Stimulated activated CD8-positive, alpha-beta memory T cell treated with anti-CD3 and anti-CD28 coated beads, Interleukin-12 subunit alpha, Interleukin-12 subunit beta, amount 100 ng/mL, for 4 hours (primary cell): Measurements from ENCODE around the gene TSHZ2.

Source experiments
- DNase-seq: peaks from one replicate; pipeline ENCODE4 v3.0.0-alpha.2; 2020; ENCODE audit warnings: low read depth

Gene TSHZ2

DNA sequence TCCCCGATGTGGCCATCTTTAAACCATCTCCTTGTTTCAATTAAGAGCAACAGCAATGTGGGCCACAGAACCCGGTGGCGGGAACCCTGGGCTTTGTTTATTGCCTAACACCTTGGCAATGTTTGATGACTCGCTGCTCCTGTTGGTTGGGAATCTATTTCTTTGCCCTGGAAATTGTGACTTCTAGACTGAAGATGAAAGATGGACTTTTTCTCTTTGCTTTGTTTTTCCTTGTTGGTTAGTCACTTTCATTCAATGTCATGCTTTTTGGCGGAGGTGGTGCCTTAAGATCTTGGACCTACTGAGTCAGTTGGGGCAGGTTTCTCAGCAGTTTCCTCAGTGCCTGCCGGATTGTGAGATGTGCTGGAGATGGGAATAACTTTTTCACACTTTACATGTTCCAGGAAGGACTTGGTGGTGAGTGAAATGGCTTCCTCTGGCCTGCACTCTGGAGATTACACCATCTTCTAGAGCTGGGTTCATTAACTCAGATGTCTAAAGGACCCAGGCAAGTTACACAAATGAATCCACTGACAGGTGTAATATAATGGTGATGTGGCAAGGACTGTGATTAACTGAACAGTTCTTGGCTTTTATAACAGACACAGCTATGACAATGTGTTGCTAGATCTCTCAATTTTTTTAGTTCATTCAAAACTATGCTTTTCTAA, 56.3 kb downstream of the TSHZ2 start:
- no peak for DNase-seq

GRCh38 chr20:53030061-53030460, 57.9 kb downstream of the TSHZ2 start:
- DNase-seq = no peak

GRCh38 chr20:53032046-53032445, 59.9 kb downstream of the TSHZ2 start:
- no peak for DNase-seq

DNA sequence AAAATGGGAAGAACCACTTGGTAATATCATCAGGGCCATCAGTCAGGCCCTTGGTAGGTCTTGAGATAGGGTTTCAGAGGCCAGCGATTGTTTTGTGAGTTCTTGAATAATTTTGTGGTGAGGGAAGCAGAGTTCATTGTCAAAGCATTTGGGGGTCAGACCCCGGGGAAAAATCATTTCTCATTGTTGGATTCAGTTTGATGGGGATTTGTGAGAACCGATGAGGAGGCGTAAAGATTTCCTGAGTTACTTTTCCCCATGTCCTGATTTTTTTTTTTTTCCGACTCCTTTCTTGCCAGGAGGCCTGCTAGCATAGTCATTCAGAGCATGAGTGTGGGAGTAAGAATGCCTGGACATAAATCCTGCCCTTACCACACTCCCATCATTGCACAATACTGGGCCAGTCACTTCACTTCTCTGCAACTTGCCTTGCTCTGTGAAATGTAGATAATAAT, 60.3 kb downstream of the TSHZ2 start:
- no peak for DNase-seq

GRCh38 chr20:53033176-53033575, 61.0 kb downstream of the TSHZ2 start:
- DNase-seq = no peak

GRCh38 chr20:53034899-53035298, 62.7 kb downstream of the TSHZ2 start:
- DNase-seq = no peak

DNA sequence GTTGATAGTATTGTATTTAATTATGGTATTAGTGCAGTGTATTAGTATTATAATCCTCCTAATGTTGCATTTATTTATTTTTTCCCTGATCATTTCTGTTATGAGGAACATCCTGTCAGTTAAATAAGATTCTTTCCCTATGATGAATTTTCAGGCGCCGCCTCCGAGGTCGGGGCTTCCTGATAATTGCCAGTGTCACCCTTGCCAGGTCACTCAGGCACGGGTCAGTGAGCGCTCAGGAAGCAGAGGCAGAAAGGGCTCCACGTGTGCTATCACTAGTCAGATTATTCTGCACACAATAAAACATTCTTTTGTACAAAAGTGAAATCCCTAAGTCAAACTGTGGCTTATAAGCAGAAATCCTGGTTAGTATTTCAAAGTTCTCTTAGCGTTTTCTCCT, 64.8 kb downstream of the TSHZ2 start:
- DNase-seq = no peak

GRCh38 chr20:53037621-53038020, 65.5 kb downstream of the TSHZ2 start:
- DNase-seq = no peak

DNA sequence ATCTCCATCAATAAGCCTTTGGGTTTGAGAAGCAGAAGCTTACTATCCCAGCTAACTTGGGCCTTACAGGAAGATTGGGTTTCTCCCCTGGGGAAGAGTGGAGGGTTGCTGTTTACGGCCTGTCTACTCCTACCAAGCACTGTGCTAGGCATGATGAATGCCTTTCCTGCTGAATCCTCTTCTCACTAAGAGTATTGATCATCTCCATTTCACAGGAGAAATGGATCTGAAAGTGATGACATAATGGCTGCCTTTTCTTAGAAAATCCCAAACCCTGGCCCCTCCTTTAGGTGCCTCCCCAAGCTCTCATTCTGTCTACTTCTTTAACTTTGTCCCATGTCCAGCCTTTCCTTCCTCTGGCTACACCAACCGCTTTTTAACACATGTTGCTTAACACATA, 66.1 kb downstream of the TSHZ2 start:
- no peak for DNase-seq

DNA sequence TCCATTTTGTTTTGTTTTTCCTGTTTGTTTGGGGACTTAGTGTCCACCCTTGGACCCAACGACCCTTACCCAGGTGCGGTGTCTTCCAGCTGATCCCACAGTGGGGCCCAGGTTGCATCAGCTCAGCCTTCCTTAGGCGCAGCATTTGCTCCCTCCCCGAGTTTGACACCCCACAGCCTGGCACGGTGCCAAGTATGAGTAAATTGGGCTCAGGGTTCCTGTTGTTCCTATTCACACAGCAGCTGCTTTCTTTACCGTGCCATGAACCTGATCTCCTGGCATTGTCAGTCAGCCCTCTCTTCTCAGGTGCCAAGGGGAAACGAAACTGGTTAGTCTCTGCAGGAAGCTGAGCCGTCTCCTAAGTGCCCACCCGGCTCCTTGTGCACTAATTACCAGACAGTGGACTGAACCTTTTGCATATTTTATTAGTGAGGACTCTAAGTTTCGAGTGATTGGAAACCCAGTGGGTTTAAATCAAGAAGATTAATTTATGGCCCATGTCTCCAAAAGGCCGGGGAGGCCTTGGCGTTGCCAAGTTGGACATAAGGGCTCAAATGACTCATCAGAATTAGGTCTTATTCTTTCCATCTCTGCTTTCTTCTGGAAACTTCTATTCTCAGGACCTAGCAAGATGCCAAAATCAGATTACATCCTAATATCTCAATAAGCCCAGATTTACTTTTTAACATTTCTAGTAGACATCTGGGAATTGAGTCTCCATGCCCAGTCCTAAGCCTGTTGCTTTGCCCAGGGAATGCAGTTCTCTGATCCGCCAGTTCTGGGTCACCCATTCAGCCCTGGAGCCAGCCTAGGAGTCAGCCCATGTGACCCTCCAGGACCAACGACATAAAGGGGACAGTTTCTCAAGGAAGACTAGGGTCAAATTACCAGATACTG, 68.8 kb downstream of the TSHZ2 start:
- no peak for DNase-seq

DNA sequence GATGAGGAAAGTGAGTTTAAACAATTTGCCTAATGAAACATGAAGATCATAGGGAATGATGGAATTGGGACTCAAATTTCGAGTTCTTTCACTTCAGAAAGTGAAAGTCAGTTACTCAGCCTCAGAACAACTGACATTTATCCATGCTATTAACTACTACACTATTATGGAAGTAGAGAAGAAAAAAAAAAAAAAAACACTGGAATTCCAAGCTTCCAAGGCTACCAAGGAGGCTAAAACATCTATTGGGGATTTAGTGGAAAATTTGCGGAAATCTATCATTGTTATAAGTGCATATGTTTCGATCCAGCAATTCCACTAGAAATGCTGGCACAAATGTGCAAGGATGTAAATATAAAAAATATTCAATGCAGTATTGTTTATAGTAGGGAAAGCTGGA, 70.4 kb downstream of the TSHZ2 start:
- no peak for DNase-seq

DNA sequence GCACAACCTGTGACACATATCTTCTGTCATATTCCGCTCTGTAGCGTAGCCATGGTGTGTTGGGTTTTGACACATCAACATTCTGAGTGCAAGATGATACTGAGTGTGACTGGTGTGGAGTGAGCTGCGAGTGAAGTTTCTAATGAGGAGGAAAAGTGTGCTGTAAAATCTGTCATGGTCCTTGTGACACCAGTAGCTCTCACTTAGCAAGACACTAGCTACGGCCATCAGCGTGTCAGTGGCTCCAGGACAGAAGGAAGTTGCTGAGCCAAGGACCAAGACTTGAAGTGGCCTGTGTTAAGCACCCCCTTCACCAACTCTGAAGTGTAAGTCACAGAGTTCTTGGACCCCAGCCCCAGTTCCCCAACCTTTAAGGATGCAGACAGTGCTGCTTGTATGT, 72.1 kb downstream of the TSHZ2 start:
- no peak for DNase-seq

DNA sequence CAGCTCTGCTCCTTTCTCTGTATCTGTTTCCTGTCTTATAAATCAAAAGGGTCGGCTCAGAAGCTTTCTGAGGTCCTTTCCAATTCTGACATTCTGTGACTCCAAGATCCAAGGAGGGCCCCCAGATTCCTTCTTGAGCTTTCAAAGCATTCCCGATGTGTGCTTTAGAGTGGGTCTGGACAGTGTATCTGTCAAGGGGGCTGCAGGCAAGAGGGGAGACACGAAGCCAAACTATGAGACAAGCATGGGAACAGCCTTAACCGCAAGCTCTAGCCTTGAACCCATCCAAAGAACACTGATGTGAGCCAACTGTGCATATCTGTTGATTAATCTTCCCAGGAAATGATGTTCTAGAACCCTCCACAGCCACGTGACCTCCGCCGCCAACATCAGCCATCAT, 73.8 kb downstream of the TSHZ2 start:
- DNase-seq = no peak

DNA sequence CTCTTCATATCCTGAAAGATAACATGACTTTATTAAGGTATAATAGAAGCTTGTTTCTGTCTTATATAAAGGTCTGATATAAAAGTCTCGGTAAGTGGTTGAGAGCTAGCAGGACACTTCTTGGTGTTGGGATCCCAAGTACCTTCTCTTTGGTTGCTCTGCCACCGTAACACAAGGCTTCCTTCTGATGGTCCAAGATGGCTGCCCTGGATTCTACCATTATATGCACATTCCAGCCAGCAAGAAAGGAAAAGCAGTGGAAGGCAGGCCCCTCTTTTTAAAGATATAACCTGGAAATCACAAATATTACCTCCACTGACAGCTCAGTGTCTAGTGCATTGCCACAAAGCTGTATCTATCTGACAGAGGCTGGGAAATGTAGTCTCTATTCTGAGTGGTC, 75.0 kb downstream of the TSHZ2 start:
- no peak for DNase-seq

DNA sequence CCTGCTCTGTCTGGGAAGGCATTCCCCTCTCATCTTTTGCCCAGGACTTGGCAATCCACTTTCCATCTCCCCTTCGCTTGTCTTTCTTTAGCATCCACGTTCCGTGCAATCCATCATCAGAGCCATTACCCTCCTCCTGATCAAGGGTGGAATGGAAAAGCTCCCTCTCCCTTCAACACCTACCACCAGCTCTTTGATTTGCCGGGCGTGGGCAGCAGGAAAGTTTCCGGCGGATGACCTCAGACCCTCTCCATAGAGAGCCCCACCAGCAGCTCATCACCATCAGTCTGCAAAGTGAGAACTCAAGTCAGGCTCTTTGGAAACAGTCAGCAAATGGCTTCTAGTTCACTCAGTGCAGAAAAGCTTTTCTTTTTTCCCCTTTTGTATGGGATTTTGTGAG, 76.2 kb downstream of the TSHZ2 start:
- DNase-seq = no peak

DNA sequence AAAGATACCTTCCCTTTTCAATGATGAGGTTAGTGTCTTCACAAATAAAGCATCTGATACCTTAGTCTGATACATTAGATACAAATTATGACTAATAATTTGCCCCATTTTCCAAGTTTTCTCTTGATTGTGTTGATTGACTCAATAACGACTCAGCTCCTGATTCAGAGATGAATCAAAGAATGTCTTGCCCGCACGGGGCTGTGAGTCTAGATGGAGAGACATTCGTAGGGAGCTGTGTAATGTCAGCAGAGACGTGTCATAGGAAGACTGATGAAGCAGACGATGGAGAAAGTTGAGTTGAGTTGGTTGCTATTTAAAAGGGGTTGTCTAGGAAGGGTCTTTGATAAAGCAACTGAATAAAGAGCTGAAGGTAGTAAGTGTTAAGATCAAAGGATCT, 78.2 kb downstream of the TSHZ2 start:
- DNase-seq = no peak

DNA sequence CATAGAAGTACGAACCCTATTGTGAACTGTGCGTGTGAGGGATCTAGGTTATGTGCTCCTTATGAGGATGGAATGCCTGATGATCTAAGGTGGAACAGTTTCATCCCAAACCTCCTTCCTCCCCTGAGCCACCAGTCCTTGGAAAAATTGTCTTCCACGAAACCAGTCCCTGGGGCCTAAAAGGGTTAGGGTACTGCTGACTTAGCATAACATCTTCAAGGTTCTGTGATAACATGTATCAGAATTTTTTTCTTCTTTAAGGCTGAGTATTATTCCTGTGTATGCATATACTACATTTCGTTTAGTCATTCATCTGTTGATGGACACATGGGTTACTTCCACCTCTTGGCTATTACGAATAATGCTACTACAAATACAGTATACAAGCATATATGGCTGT, 80.2 kb downstream of the TSHZ2 start:
- no peak for DNase-seq

GRCh38 chr20:53053595-53053994, 81.4 kb downstream of the TSHZ2 start:
- DNase-seq = no peak

DNA sequence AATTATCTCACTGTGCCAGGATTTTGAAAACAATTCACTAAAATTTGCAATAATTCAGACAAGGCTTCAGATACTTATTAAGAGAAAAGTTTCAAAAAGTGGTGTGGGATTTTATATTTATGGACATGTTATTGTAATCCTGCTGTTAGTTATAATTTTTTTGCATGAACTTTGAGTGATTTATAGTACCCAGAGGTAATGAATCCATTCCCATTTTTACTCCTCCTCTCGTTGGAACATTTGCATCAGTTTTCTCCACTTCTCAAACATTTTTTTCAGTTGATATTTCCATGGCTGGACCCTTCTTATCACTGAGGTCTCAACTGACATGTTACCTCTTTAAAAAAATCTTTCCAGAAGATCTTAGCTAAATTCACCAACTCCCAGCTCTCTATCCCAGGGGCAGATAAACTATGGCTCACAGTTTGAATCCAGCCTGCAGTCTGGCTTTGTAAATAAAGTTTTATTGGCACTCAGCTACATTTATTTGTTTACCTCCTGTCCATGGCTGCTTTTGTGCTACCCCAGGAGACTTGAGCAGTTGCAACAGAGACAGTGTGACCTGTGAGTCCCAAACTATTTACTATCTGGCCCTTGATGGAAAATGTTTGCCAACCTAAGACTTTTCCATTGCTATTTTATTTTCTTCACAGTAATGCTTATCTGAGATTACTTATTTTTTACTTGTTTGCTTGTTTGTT, 83.4 kb downstream of the TSHZ2 start:
- no peak for DNase-seq

DNA sequence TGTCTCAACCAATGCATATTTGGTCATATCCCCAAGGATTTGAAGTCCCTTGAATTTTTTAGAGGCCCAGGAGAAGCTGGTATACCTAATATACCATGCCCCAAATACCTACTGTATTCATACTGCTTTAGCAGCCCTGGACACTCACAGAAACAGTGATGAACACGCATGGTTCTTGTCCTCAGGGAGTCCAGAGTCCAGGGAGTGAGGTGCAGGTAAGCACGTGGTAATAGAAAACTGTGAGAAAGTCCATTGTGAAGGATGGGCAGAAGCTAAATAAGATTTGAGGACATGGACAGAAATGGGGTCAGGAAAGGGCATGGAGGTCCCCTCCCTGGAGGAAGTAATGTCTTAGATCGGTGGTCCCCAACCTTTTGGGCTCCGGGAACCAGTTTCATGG, 85.4 kb downstream of the TSHZ2 start:
- DNase-seq = no peak

DNA sequence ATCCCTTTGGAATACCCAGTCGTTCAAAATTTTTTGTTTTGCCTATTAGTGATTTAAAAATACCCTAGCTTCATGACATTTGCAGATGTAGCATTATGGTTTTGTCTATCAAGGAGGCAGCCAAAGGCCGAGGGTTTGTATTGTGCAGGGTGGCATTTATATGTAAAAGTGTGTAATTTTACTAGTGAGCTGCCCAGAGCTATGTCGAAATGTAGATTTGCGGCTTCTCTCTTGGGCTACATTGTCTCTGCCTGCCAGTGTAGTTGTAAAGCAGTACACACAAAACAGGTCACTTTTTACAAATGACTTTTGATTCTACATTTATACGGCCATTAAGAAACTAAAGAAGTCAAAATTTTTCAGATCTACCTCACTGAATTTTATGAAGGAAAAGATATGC, 87.7 kb downstream of the TSHZ2 start:
- DNase-seq = no peak

GRCh38 chr20:53061192-53062108, 89.3 kb downstream of the TSHZ2 start:
- no peak for DNase-seq
